B cell (primary cell): ENCODE data around the gene ABCB7. TPM values are rescaled to one million over a fixed set of nuclear protein-coding genes. Genes with fewer than 3 reads are reported as not detected.

ENCODE experiments used
- ATAC-seq: fragments of 200-7000 bp; cut with Tn5 transposase; one replicate; pipeline ENCODE4 v1.10.0; 2021; ENCODE audit warnings: low read depth, mild to moderate bottlenecking, moderate number of reproducible peaks, moderate library complexity
- CTCF ChIA-PET: fragments of 350-600 bp; sonication (Branson Sonifier 250); formaldehyde crosslinking; loops from one replicate; lab custom pipeline; 2021; ENCODE audit warnings: antibody characterized with exemption, inconsistent platforms; lab: Charles Lee
- POLR2A ChIA-PET: fragments of 350-600 bp; sonication (Branson Sonifier 250); formaldehyde crosslinking; loops from one replicate; lab custom pipeline; 2021; ENCODE audit warnings: antibody characterized with exemption; lab: Charles Lee
- DNase-seq: peaks from one replicate; pipeline ENCODE4 v3.0.0; 2013
- H2AFZ ChIP-seq: 2 replicates; pipeline ENCODE4 v1.6.1; 2012; ENCODE audit warnings: mild to moderate bottlenecking, low read depth, low read length; ENCODE audit not compliant: insufficient read depth, poor library complexity, severe bottlenecking
- H3K27ac ChIP-seq, 2 donors: 1 replicate in 1 of 2; 2 replicates in 1 of 2; pipeline ENCODE4 v1.5.1; 2012 to 2013; ENCODE audit warnings: low read length in 2 of 2, mild to moderate bottlenecking in 2 of 2, moderate library complexity in 1 of 2
- H3K27me3 ChIP-seq, 4 experiments: fragments of 200-600 bp in 1 of 4; sonication (generic) in 1 of 4; replicated peaks in 1 of 4; 1 replicate in 2 of 4; 2 replicates in 2 of 4; pipeline versions ENCODE4 v1.6.1 to v1.7.0; 2013 to 2016; ENCODE audit warnings: low read length in 3 of 4, mild to moderate bottlenecking in 2 of 4, mixed read lengths in 1 of 4, moderate library complexity in 1 of 4; ENCODE audit not compliant: insufficient read depth in 4 of 4, control insufficient read depth in 3 of 4; ENCODE audit errors: control extremely low read depth in 1 of 4
- H3K36me3 ChIP-seq, 2 experiments: replicated peaks in 1 of 2; 1 replicate in 1 of 2; 2 replicates in 1 of 2; pipeline versions ENCODE4 v1.6.1 to v1.7.1; 2013; ENCODE audit warnings: low read length in 1 of 2; ENCODE audit not compliant: insufficient read depth in 2 of 2, control insufficient read depth in 1 of 2; ENCODE audit errors: control extremely low read depth in 1 of 2, extremely low read depth in 1 of 2
- H3K4me1 ChIP-seq, 2 donors: fragments of 200-600 bp in 1 of 2; sonication (generic) in 1 of 2; 1 replicate in 1 of 2; 2 replicates in 1 of 2; pipeline versions ENCODE4 v1.5.1 to v1.6.1; 2013 to 2017; ENCODE audit warnings: low read length in 2 of 2; ENCODE audit not compliant: control insufficient read depth in 2 of 2, insufficient read depth in 2 of 2
- H3K4me2 ChIP-seq: replicated peaks from 2 replicates; pipeline ENCODE3; 2012; ENCODE audit warnings: mild to moderate bottlenecking, low read depth, low read length; ENCODE audit not compliant: poor library complexity, severe bottlenecking
- H3K4me3 ChIP-seq, 5 experiments: fragments of 200-600 bp in 1 of 5; sonication (generic) in 1 of 5; 1 replicate in 3 of 5; 2 replicates in 2 of 5; pipeline versions ENCODE4 v1.5.1 to v1.7.0; 2011 to 2016; ENCODE audit warnings: low read length in 4 of 5, mild to moderate bottlenecking in 4 of 5, low read depth in 2 of 5, control low read depth in 1 of 5, moderate library complexity in 1 of 5; ENCODE audit not compliant: insufficient read depth in 1 of 5; ENCODE audit errors: control extremely low read depth in 1 of 5, extremely low read depth in 1 of 5
- H3K79me2 ChIP-seq: fragments of 200-600 bp; sonication (generic); one replicate; pipeline ENCODE4 v1.6.0; 2016; ENCODE audit warnings: low read length; ENCODE audit not compliant: control insufficient read depth, insufficient read depth
- H3K9ac ChIP-seq: fragments of 200-600 bp; sonication (generic); 2 replicates; pipeline ENCODE4 v1.6.1; 2017; ENCODE audit warnings: mild to moderate bottlenecking, low read length, moderate library complexity
- H3K9me3 ChIP-seq, 3 donors: one replicate each; pipeline versions ENCODE4 v1.6.1 to v1.7.1; 2013; ENCODE audit warnings: low read length in 2 of 3; ENCODE audit not compliant: control insufficient read depth in 2 of 3, insufficient read depth in 1 of 3; ENCODE audit errors: control extremely low read depth in 1 of 3
- H4K20me1 ChIP-seq: 2 replicates; pipeline ENCODE4 v1.6.0; 2012; ENCODE audit warnings: mild to moderate bottlenecking, low read length; ENCODE audit not compliant: insufficient read depth, control insufficient read depth, poor library complexity, severe bottlenecking
- H3K27ac Mint-ChIP-seq: one replicate; pipeline ENCODE4 v1.8.0; 2021; ENCODE audit warnings: mixed read lengths
- H3K27me3 Mint-ChIP-seq: one replicate; pipeline ENCODE4 v1.8.0; 2021; ENCODE audit warnings: mixed read lengths
- H3K4me1 Mint-ChIP-seq: one replicate; pipeline ENCODE4 v1.8.0; 2021; ENCODE audit warnings: mixed read lengths
- H3K4me3 Mint-ChIP-seq: one replicate; pipeline ENCODE4 v1.8.0; 2021; ENCODE audit warnings: mixed read lengths
- H3K9me3 Mint-ChIP-seq: one replicate; pipeline ENCODE4 v1.8.0; 2022; ENCODE audit warnings: mixed read lengths; ENCODE audit not compliant: insufficient read depth
- CTCF ChIP-seq: fragments of 200-600 bp; IDR thresholded peaks from one replicate; pipeline ENCODE4 v1.8.0; 2022; ENCODE audit warnings: antibody characterized with exemption, mild to moderate bottlenecking
- EZH2 ChIP-seq: IDR thresholded peaks from 2 replicates; pipeline ENCODE4 v1.6.1; 2012; ENCODE audit warnings: borderline replicate concordance, low read depth, mild to moderate bottlenecking, moderate library complexity, low read length; ENCODE audit not compliant: insufficient read depth, poor library complexity, severe bottlenecking
- WGBS: methylation state at CpG from one replicate; pipeline ENCODE4 v1.1.5; 2013; ENCODE audit warnings: missing lambda C conversion rate; ENCODE audit not compliant: insufficient coverage; 5-methylcytosine and 5-hydroxymethylcytosine counted together
- intact Hi-C: fragments of 100-400 bp; cut with micrococcal nuclease; formaldehyde crosslinking; loops from one replicate; pipeline ENCODE4 v1.10.0; 2022
- polyA plus RNA-seq: library from polyadenylated mRNA; depleted of rRNA; stranded (reverse); fragments of >200 nt; gene quantifications from 2 replicates; pipeline ENCODE4 v1.2.3, GENCODE V29; 2012
- total RNA-seq, 2 donors: library from RNA; stranded (reverse); fragments of 120-200 nt in 1 of 2; gene quantifications; 1 replicate in 1 of 2; 2 replicates in 1 of 2; pipeline versions ENCODE4 v1.2.3 to v1.2.4, GENCODE V29; 2013 to 2022

The ABCB7 gene
- total and polyA plus RNA-seq, 2 donors (not counting 1 experiment from before 2014, with no cell fraction given), result 17.8 to 34.7 TPM

DNA sequence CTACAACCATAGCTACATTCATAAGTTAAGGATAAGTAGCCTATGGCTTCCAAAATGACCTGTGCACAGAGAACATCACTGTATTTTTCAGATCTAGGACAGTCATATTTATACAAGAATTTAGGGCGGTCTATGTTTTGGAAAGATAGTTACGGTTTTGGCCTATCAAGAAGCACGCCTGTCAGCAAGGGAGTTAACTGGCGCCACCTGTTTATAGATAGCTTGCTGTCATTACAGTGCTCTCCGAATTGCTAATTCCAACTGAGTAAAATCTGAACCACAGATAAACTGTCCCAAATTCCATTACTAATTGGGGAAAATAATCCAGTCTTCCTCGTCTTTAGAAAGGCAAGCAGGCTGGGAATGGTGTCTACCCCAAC lies 646 bp downstream of the ABCB7 start:
- Histone ChIP-seq H4K20me1 (no peaks in the 10 kb centered on the region), H3K9me3 (no peaks in the 10 kb centered on the region), H3K79me2 (peaks cover 53% of the 10 kb centered on the region), H3K4me2 (peak overlapping the region; percentile 59), H3K27me3 (no peaks in the 10 kb centered on the region), H2AFZ (peak overlapping the region; percentile 77), H3K27ac (peak overlapping the region; percentile 78 to 82), H3K4me1 (peaks cover 6 to 9% of the 10 kb centered on the region in 2 donors), H3K36me3 (no peaks in the 10 kb centered on the region), H3K4me3 (peak overlapping the region; percentile 45 to 75 (median 70)), H3K9ac (peak overlapping the region; percentile 79)
- no CpG with 5 or more reads among the region's 6 CpGs for WGBS
- H3K9me3 Mint-ChIP-seq, result no peaks in the 10 kb centered on the region
- peak overlapping the region; percentile 94 for H3K27ac Mint-ChIP-seq
- POLR2A ChIA-PET, result no interaction called here
- H3K4me1 Mint-ChIP-seq, result peaks cover 42% of the 10 kb centered on the region
- TF ChIP-seq CTCF (no peak), EZH2 (no peak)
- peak overlapping the region; percentile 86 for H3K4me3 Mint-ChIP-seq
- no peak for ATAC-seq
- intact Hi-C loops, result loop anchor here (5.0 kb wide), 2 partner anchors 233 to 1017 kb away; partner anchors contain the start of gene PBDC1
- no peaks in the 10 kb centered on the region for H3K27me3 Mint-ChIP-seq
- DNase-seq, result no peak
- CTCF ChIA-PET, result no interaction called here

DNA sequence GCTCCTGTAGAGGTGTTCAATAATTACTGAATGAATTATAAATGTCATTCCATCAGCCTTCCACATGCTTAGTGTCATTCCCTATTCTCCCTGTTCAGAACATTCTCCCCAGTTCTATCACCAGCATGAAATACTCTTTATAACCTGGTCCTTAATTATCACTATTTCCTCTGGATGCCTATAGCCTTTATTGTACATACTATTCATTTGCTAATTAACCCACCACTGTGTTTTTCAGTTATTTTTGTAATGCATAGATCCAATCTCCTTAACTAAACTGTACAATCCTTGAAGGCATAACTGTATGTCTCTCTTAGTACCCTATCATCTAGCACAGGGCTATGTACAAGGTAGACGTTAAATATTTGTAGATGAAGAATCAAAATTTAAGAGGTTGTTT lies 1.2 kb downstream of the ABCB7 start:
- H3K36me3 ChIP-seq, result no peaks in the 10 kb centered on the region
- peaks cover 6 to 9% of the 10 kb centered on the region in 2 donors for H3K4me1 ChIP-seq
- intact Hi-C loops, result loop anchor here (5.0 kb wide), 2 partner anchors 233 to 1017 kb away; partner anchors contain the start of gene PBDC1
- ATAC-seq (no peak), DNase-seq (no peak)
- WGBS, result no CpG with 5 or more reads among the region's 1 CpG
- Mint-ChIP-seq H3K9me3 (no peaks in the 10 kb centered on the region), H3K27me3 (no peaks in the 10 kb centered on the region), H3K4me3 (peak overlapping the region; percentile 64), H3K27ac (no peak overlapping the region), H3K4me1 (peaks cover 45% of the 10 kb centered on the region)
- H3K9me3 ChIP-seq, result no peaks in the 10 kb centered on the region
- TF ChIP-seq CTCF, result no peak
- TF ChIP-seq EZH2, result no peak
- peak overlapping the region in 1 of 5 experiments; percentile 70 for H3K4me3 ChIP-seq
- no peaks in the 10 kb centered on the region for H4K20me1 ChIP-seq
- H3K79me2 ChIP-seq, result peaks cover 55% of the 10 kb centered on the region
- CTCF ChIA-PET, result no interaction called here
- no peak overlapping the region for H3K9ac ChIP-seq
- POLR2A ChIA-PET, result no interaction called here
- peak overlapping the region; percentile 59 for H3K4me2 ChIP-seq
- no peak overlapping the region for H2AFZ ChIP-seq
- no peak overlapping the region for H3K27ac ChIP-seq
- no peaks in the 10 kb centered on the region for H3K27me3 ChIP-seq
